ENCODE data around the gene BRME1. TPM values are rescaled to one million over a fixed set of nuclear protein-coding genes. Genes with fewer than 3 reads are reported as not detected.

BRME1 gene
- total and polyA plus RNA-seq, 2 of the 13 experiments (the other 11 are each of a cell fraction or from before 2014, with no cell fraction given), result 0.74 to 1.5 TPM

DNA sequence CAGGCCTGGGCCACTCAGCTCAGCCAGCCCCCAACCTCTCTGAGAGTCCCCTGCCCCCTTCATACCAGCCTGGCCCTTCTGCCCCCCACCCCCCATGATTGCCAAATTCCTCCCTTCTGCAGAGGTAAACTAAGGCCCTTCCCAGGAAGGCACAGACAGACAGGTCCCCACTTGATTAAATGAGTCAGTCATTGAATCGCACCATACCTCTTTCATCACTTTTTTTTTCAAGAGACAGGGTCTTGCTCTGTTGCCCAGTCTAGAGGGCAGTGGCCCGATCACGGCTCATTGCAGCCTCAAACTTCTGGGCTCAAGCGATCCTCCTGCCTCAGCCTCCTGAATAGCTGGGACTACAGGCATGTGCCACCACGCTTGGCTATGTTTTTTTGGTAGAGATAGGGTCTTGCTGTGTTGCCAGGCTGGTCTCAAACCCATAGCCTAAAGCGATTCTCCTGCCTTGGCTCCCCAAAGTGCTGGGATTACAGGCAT lies 26.3 kb upstream of the BRME1 start:
- FAIRE-seq (no peak), DNase-seq (ENCODE audit: low spot score) (no peak), ATAC-seq (no peak)
- no peak overlapping the region for H3K9ac ChIP-seq (ENCODE audit: insufficient read depth, low read depth, low read length)
- no peaks in the 10 kb centered on the region for H4K20me1 ChIP-seq (ENCODE audit: insufficient read depth, low read length)
- in situ Hi-C loops (cut with HindIII; ENCODE audit: extremely low pct_ligation_motif_present, low pct_unique_long_range_greater_than_20kb), result no loop called here
- no peak overlapping the region for H2AFZ ChIP-seq (ENCODE audit: low read length)
- no TSS peak for BruUV-seq (replicated peaks)
- CTCF ChIA-PET (ENCODE audit: low intra/inter-chr PET ratio, low total read pairs), result no interaction called here
- intact Hi-C loops (cut with micrococcal nuclease; ENCODE audit: unreplicated experiment), result no loop called here
- TF ChIP-seq ZNF562 (CRISPR knock-in tag; IDR thresholded peaks at IDR 0.05; ENCODE audit: borderline replicate concordance), result no peak
- TF ChIP-seq, protein P1, sequence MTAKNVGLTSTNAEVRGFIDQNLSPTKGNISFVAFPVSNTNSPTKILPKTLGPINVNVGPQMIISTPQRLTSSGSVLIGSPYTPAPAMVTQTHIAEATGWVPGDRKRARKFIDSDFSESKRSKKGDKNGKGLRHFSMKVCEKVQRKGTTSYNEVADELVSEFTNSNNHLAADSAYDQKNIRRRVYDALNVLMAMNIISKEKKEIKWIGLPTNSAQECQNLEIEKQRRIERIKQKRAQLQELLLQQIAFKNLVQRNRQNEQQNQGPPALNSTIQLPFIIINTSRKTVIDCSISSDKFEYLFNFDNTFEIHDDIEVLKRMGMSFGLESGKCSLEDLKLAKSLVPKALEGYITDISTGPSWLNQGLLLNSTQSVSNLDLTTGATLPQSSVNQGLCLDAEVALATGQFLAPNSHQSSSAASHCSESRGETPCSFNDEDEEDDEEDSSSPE (CRISPR knock-in tag; IDR thresholded peaks at IDR 0.05), result no peak
- no peak for TF ChIP-seq REXO4 (CRISPR knock-in tag; IDR thresholded peaks at IDR 0.05; ENCODE audit: borderline replicate concordance)
- TF ChIP-seq SIN3A (IDR thresholded peaks at IDR 0.05; ENCODE audit: borderline replicate concordance, low read depth, low read length), result no peak
- TF ChIP-seq, protein P2, sequence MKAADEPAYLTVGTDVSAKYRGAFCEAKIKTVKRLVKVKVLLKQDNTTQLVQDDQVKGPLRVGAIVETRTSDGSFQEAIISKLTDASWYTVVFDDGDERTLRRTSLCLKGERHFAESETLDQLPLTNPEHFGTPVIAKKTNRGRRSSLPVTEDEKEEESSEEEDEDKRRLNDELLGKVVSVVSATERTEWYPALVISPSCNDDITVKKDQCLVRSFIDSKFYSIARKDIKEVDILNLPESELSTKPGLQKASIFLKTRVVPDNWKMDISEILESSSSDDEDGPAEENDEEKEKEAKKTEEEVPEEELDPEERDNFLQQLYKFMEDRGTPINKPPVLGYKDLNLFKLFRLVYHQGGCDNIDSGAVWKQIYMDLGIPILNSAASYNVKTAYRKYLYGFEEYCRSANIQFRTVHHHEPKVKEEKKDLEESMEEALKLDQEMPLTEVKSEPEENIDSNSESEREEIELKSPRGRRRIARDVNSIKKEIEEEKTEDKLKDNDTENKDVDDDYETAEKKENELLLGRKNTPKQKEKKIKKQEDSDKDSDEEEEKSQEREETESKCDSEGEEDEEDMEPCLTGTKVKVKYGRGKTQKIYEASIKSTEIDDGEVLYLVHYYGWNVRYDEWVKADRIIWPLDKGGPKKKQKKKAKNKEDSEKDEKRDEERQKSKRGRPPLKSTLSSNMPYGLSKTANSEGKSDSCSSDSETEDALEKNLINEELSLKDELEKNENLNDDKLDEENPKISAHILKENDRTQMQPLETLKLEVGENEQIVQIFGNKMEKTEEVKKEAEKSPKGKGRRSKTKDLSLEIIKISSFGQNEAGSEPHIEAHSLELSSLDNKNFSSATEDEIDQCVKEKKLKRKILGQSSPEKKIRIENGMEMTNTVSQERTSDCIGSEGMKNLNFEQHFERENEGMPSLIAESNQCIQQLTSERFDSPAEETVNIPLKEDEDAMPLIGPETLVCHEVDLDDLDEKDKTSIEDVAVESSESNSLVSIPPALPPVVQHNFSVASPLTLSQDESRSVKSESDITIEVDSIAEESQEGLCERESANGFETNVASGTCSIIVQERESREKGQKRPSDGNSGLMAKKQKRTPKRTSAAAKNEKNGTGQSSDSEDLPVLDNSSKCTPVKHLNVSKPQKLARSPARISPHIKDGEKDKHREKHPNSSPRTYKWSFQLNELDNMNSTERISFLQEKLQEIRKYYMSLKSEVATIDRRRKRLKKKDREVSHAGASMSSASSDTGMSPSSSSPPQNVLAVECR (CRISPR knock-in tag; IDR thresholded peaks at IDR 0.05; ENCODE audit: borderline replicate concordance), result no peak
- TF ChIP-seq, protein P3, sequence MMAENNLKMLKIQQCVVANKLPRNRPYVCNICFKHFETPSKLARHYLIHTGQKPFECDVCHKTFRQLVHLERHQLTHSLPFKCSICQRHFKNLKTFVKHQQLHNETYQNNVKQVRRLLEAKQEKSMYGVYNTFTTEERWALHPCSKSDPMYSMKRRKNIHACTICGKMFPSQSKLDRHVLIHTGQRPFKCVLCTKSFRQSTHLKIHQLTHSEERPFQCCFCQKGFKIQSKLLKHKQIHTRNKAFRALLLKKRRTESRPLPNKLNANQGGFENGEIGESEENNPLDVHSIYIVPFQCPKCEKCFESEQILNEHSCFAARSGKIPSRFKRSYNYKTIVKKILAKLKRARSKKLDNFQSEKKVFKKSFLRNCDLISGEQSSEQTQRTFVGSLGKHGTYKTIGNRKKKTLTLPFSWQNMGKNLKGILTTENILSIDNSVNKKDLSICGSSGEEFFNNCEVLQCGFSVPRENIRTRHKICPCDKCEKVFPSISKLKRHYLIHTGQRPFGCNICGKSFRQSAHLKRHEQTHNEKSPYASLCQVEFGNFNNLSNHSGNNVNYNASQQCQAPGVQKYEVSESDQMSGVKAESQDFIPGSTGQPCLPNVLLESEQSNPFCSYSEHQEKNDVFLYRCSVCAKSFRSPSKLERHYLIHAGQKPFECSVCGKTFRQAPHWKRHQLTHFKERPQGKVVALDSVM (CRISPR knock-in tag; IDR thresholded peaks at IDR 0.05), result peak; percentile 51; the same call in 1 of the 2 replicates
- TF ChIP-seq STAG1 (CRISPR knock-in tag; IDR thresholded peaks at IDR 0.05), result no peak
- TF ChIP-seq POGZ (CRISPR knock-in tag; IDR thresholded peaks at IDR 0.05), result no peak
- TF ChIP-seq ZNF121 (CRISPR knock-in tag; IDR thresholded peaks at IDR 0.05), result peak; percentile 75
- H3K4me3 ChIP-seq (replicated peaks in 1 of 3; ENCODE audit: insufficient read depth in 1 of 3, low read depth in 2 of 3, low read length in 3 of 3), result no peak overlapping the region
- no peak overlapping the region for H3K4me2 ChIP-seq (ENCODE audit: low read depth, low read length)
- no peaks in the 10 kb centered on the region for H3K9me3 ChIP-seq (ENCODE audit: low read length)
- POLR2A ChIA-PET, result interaction anchor here (1.6 kb wide), 1 partner anchor 11 kb away, joined by 4 read pairs; no protein-coding TSS in a partner anchor
- no peaks in the 10 kb centered on the region for H3K79me2 ChIP-seq (ENCODE audit: insufficient read depth, low read length)
- peaks cover 2 to 8% of the 10 kb centered on the region in 2 experiments; a peak in 3 of 5 replicates for H3K36me3 ChIP-seq (replicated peaks in 1 of 2; ENCODE audit: control insufficient read depth in 1 of 2, insufficient read depth in 2 of 2, low read length in 2 of 2)
- H3K27ac ChIP-seq (ENCODE audit: extremely low read length, insufficient read depth, low read length), result no peak overlapping the region
- H3K27me3 ChIP-seq (ENCODE audit: control insufficient read depth in 1 of 2, insufficient read depth in 2 of 2, low read length in 2 of 2), result peaks cover 0 to 10% of the 10 kb centered on the region in 2 experiments; a peak in 1 of 5 replicates
- WGBS (ENCODE audit: low lambda C conversion rate), result 83% methylated on average over 5 of the region's 6 CpGs
- H3K4me1 ChIP-seq (ENCODE audit: insufficient read depth, low read length), result peaks cover 7% of the 10 kb centered on the region
